ENCODE measurements around the gene SMU1.
"Not testable (repeated sequence)": the region's sequence is repeated elsewhere in the genome, so short reads cannot be mapped to it uniquely, and the experiment has no call there.

The SMU1 gene

DNA sequence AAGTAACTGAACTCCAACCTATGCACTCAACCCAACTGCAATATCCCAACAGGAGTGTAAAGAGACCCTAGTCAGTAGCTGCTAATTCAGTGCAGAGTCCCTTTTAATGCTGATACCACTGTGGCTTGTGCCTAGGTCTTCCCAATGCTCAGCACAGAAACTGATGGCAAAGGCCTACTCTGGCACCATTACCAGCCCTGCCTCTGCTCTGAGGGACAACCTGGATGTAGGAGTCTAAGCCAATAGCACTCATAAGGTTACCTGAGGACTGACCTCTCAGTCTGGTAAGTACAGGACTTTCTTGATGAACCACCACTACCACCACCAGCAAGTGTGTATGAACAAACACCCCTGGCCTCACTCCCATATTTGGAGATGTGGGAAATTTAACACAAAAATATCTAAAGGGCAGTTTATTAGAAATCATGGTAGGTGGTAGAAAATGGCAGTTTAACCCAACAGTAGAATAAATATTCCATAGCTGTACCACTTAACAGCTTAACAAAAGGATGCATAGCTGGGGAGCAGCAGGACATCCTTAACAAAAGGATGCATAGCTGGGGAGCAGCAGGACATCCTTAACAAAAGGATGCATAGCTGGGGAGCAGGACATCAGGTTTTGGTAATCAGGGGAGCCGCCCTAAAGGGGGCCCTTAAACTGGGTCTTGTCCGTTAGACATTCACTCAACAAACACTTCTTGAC, 62.4 kb downstream of the SMU1 start:
- no peak for DNase-seq (ENCODE audit: low read depth in 2 of 2)

DNA sequence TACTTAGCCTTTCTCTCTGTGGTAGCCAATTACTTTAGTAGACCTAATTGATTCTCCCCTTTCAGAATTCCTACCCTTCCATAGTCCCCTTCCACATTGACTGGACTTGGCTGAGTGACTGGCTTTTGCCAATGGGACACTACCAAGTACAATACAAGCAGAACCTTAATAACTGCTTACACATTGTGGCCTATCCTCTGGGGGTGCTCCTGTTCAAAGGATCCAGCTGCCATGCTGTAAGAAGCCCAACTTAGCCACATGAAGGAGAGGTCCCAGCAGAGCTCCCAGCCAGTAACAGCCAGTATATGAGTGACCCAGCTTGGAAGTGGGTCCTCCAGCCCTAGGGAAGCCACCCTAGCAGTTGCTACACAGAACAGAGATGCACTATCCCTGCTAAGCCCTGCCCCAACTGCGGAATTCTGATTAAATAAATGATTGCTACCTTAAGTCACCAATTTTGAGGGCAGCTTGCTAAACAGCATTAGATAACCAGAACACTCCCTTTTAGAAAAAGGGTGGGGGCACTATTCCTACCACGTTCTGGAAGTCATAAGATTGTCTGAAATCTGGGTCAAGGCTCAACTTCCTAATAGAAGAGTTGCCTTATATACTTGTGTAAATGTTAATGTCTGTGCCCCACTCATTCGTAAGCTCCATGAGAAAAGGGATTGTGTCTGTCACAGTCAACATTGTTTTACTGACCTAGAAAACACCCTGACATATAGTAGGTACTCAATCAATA, 64.0 kb downstream of the SMU1 start:
- DNase-seq (ENCODE audit: low read depth in 2 of 2): no peak

DNA sequence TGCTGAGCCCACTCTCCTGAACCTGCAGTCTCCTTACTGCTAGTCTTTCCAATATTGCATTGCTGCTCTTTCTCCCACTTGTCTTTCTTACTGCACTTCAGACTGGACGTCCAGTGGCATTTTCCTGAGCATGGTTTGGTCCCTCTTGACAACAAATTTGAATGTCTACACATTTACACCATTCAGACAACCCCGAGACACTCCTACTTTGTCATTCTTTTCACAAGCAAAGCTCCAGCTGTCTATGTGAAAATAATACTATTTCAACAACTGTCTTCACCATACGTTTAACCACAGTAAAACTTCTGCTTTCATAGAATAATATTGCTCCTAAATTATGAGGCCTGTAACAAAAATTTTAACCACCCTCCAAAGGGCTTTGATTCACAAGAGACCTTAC, 64.6 kb downstream of the SMU1 start:
- DNase-seq (ENCODE audit: low read depth in 2 of 2): no peak

DNA sequence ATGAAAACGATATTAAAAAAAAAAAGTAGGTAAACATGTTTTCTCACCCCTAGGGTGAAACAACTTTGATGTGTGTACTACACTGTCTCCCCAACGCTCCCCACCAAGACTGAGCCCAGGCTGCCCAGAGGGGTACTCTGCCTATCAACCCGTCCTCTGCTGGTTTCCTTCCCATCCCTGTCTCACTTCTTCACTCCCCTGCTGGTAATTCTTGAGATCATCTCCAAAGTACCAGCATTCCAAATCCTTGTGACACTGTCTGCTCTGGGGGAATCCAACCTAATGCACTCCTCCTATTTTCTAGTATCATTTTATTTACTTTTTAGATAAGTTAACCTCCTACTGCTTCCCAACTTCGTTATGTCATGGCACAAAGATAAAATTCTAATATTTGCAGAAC, 68.7 kb downstream of the SMU1 start:
- no peak for DNase-seq (ENCODE audit: low read depth in 2 of 2)

DNA sequence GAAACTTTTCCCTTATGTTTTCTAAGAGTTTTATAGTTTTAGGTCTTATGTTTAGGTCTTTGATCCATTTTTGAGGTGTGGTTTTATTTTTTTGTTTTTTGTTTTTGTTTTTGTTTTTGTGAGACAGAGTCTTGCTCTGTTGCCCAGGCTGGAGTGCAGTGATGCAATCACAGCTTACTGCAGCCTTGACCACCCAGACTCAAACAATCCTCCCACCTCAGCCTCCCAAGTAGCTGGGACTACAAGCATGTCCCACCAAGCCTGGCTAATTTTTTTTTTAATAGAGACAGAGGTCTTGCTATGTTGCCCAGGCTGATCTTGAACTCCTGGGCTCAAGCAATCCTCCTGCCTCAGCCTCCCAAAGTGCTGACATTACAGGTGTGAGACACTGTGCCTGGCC, 71.1 kb downstream of the SMU1 start:
- DNase-seq (ENCODE audit: low read depth in 2 of 2): not testable (repeated sequence)

DNA sequence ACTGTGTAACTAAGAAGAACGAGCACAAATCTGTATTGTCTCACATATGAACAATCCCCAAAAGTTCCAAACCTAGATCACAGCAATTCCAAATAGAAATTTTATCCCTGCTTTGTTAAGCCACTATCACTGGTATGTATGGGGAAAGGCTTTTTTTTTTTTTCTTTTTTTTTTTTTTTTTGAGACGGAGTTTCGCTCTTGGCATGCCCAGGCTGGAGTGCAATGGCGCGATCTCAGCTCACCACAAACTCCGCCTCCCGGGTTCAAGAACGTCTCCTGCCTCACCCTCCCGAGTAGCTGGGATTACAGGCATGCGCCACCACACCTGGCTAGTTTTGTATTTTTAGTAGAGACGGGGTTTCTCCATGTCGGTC, 75.8 kb downstream of the SMU1 start:
- not testable (repeated sequence) for DNase-seq (ENCODE audit: low read depth in 2 of 2)

DNA sequence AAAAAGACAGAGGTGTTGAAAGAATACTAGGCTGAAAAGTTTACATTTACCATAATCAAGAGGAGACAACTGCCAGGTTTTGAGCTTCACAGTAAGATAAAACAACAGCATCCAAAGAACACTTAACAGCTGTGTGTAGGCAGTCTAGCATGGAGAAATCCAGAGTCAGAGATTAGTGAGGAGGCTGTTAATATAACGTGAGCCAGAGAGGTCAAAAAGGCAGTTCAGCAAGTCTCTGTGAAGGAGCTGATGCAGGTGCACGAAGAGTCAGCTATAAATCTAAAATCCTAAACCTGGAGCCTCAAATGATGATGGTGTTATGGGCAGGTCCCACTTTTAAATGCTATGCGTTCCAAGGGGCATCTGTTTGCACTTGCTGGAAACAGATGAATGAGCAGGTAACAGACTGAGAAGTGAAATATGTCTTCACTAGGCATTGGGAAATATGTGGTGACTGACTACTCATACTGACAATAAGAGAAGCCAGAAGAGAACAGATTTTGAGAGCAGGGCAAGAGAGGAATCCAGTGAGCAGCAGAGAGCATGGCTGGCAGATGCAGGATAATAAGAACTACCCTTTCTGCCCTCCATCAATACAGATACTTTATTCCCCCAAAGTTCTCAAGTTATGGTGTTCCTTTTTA, 83.8 kb downstream of the SMU1 start:
- no peak for DNase-seq (ENCODE audit: low read depth in 2 of 2)

DNA sequence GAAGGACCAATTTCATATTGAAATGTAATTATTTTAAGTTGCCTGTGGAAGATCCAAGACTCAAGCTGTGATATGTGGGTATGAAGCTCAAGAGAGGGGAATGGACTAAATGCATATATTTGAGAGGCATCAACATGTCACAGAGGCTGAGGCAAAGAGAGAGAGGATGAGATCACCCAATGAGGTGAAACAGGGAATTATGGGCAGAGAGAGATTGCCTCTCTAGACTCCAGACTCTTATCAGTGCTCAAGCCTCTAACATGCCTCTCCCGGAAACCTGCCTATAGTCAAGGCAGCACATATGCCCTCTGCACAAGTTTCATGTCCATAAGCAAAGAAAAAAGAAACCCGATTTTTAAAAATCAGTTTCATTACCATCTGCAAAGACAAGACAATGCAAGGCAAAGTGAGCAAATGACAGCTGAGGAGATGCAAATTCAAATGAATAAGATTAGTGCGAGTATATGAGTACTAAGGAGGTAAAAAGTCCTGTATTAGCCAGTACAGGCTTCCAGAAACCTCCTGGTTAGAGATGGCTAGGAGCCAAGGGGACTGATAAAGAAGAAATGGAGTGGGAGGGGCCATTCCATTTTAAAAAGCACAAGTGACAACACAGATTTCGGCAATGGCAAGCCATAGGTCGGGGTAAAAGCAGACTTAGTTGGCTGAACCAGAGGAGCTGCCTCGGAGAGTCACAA, 84.4 kb downstream of the SMU1 start:
- DNase-seq (ENCODE audit: low read depth in 2 of 2): no peak

Data from stimulated activated CD8-positive, alpha-beta memory T cell treated with anti-CD3 and anti-CD28 coated beads, Interleukin-15, amount 100 ng/mL, for 4 hours (primary cell).